Activated CD8-positive, alpha-beta T cell treated with anti-CD3 and anti-CD28 coated beads for 36 hours (primary cell): ENCODE measurements around the gene NAA25. TPM values are rescaled to one million over a fixed set of nuclear protein-coding genes. Genes with fewer than 3 reads are reported as not detected.

ENCODE experiments used
- ATAC-seq: fragments of 200-7000 bp; cut with Tn5 transposase; one replicate; pipeline ENCODE4 v1.10.0; 2021; ENCODE audit warnings: mild to moderate bottlenecking, moderate library complexity
- CTCF ChIA-PET: fragments of 350-600 bp; sonication (Branson Sonifier 250); formaldehyde crosslinking; loops from one replicate; lab custom pipeline; 2021; ENCODE audit warnings: antibody characterized with exemption; lab: Charles Lee
- POLR2A ChIA-PET: fragments of 350-600 bp; sonication (Branson Sonifier 250); formaldehyde crosslinking; loops from one replicate; lab custom pipeline; 2021; ENCODE audit warnings: antibody characterized with exemption; lab: Charles Lee
- DNase-seq: peaks from one replicate; pipeline ENCODE4 v3.0.0-alpha.2; 2020
- H3K27ac Mint-ChIP-seq: one replicate; pipeline ENCODE4 v1.8.0; 2021; ENCODE audit warnings: mild to moderate bottlenecking, mixed read lengths
- H3K27me3 Mint-ChIP-seq: one replicate; pipeline ENCODE4 v1.8.0; 2021; ENCODE audit warnings: mixed read lengths
- H3K36me3 Mint-ChIP-seq: one replicate; pipeline ENCODE4 v1.8.0; 2021; ENCODE audit warnings: low read depth, mixed read lengths
- H3K4me1 Mint-ChIP-seq: one replicate; pipeline ENCODE4 v1.8.0; 2021; ENCODE audit warnings: low read depth, mixed read lengths
- H3K4me3 Mint-ChIP-seq: one replicate; pipeline ENCODE4 v1.8.0; 2021; ENCODE audit warnings: mild to moderate bottlenecking, moderate library complexity, mixed read lengths
- H3K9me3 Mint-ChIP-seq: one replicate; pipeline ENCODE4 v1.8.0; 2021; ENCODE audit warnings: mixed read lengths
- CTCF ChIP-seq: fragments of 200-600 bp; IDR thresholded peaks from one replicate; pipeline ENCODE4 v1.8.0; 2022; ENCODE audit warnings: antibody characterized with exemption, mild to moderate bottlenecking
- intact Hi-C: fragments of 100-400 bp; cut with micrococcal nuclease; formaldehyde crosslinking; loops from one replicate; pipeline ENCODE4 v1.10.0; 2022
- total RNA-seq, 2 experiments: library from RNA; stranded (reverse); gene quantifications; one replicate each; pipeline ENCODE4 v1.2.3, GENCODE V29; 2021

Gene NAA25
- total RNA-seq, 2 experiments from 2014 or later, result 46.0 to 48.3 TPM

GRCh38 chr12:112117685-112118084, 9.1 kb upstream of the NAA25 start:
- POLR2A ChIA-PET, result interaction anchor here (0.5 to 7.6 kb wide), 3 partner anchors 7 to 10 kb away, joined by 3 to 67 read pairs (median 10); partner anchors contain the start of genes NAA25 and TRAFD1
- intact Hi-C loops, result no loop called here
- DNase-seq (no peak), ATAC-seq (no peak)
- Mint-ChIP-seq H3K27me3 (no peaks in the 10 kb centered on the region), H3K27ac (no peak overlapping the region), H3K4me1 (peaks cover 12% of the 10 kb centered on the region), H3K4me3 (no peak overlapping the region), H3K9me3 (no peaks in the 10 kb centered on the region), H3K36me3 (no peaks in the 10 kb centered on the region)
- no peak for TF ChIP-seq CTCF
- CTCF ChIA-PET, result no interaction called here

DNA sequence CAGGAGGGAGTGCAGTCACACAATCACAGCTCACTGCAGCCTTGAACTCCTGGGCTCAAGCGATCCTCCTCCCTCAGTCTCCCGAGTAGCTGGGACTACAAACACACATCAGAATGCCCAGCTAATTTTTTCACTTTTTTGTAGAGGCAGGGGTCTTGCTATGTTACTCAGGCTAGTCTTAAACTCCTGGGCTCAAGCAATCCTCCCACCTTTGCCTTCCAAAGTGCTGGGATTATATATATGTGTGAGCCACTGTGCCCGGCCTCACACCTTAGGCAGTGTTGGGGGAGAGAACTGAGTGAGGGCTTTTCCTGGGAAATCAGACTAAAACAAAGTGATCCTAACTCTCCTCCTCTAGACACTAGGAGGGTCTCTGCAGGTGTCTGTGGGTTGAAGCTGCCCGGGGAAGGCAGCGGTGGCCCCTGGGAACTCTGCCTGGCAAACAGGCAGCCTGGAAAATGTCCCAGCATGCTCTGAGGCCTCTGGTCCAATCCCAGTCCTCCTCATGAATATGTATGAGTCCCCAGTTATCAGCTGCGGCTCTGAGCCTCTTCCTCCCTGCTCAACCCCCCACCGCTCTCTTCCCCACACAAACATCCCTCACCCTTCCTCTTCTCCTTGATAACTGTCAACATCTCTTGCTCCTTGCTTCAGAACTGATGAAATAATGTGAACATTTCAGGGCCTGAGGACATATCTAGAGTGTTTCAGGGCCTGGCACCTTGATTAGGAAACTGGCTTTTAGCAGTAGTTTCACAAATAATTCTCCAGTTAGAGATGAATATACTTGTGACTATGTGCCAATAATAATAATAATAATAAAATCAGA, 7.9 kb upstream of the NAA25 start:
- no peaks in the 10 kb centered on the region for H3K9me3 Mint-ChIP-seq
- no peak for TF ChIP-seq CTCF
- peak; percentile 26 for DNase-seq
- ChIA-PET POLR2A (interaction anchor here (1.6 to 7.6 kb wide), 3 partner anchors 8 to 14 kb away, joined by 5 to 67 read pairs (median 10); partner anchors contain the start of genes NAA25 and TRAFD1), CTCF (interaction anchor here (1.0 to 2.1 kb wide), 2 partner anchors 9 to 25 kb away, joined by 3 to 8 read pairs; partner anchors contain the start of gene TRAFD1)
- H3K36me3 Mint-ChIP-seq, result no peaks in the 10 kb centered on the region
- no peak overlapping the region for H3K4me3 Mint-ChIP-seq
- H3K27ac Mint-ChIP-seq, result peak overlapping the region; percentile 47
- peak; percentile 78 for ATAC-seq
- intact Hi-C loops, result no loop called here
- peaks cover 20% of the 10 kb centered on the region for H3K4me1 Mint-ChIP-seq
- H3K27me3 Mint-ChIP-seq, result no peaks in the 10 kb centered on the region

DNA sequence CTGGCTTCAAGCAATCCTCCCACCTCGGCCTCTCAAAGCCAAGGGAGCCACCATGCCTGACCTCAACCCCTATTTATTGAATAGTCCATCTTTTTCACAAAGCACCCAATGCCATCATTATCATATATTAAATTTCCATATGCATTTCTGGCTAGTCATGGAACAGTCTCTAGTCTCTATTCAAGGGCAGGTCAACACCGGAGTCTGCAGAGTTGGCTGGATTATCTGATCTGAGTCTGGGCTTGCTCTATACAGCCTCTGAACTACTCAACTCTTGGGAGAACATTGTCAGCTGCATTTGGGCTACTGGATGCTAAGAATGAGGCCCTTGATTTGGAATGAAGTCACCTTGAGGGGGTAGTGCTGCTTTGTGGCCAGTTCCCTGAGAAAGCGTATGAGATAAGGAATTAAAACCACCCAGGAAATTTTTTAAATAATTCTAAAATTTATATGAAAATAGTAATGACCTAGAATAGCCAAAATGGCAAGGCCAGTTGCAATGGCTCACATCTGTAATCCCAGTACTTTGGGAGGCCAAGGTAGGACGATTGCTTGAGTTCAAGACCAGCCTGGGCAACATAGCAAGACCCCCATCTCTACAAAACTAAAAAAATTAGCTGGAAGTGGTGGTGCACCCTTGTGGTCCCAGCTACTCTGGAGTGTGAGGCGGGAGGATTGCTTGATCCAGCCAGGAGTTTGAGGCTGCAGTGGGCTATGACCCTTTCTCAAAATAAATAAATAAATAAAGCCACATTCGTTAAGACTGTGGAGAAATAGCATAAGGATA, 6.9 kb upstream of the NAA25 start:
- Mint-ChIP-seq H3K36me3 (no peaks in the 10 kb centered on the region), H3K9me3 (no peaks in the 10 kb centered on the region), H3K4me3 (no peak overlapping the region), H3K27me3 (no peaks in the 10 kb centered on the region), H3K27ac (no peak overlapping the region), H3K4me1 (peaks cover 22% of the 10 kb centered on the region)
- ChIA-PET POLR2A (interaction anchor here (1.6 to 7.6 kb wide), 3 partner anchors 7 to 15 kb away, joined by 5 to 67 read pairs (median 10); partner anchors contain the start of genes NAA25 and TRAFD1), CTCF (interaction anchor here (2.1 kb wide), 1 partner anchor 10 kb away, joined by 8 read pairs; the partner anchor contains the start of gene TRAFD1)
- DNase-seq, result no peak
- ATAC-seq, result no peak
- no peak for TF ChIP-seq CTCF
- intact Hi-C loops, result no loop called here

DNA sequence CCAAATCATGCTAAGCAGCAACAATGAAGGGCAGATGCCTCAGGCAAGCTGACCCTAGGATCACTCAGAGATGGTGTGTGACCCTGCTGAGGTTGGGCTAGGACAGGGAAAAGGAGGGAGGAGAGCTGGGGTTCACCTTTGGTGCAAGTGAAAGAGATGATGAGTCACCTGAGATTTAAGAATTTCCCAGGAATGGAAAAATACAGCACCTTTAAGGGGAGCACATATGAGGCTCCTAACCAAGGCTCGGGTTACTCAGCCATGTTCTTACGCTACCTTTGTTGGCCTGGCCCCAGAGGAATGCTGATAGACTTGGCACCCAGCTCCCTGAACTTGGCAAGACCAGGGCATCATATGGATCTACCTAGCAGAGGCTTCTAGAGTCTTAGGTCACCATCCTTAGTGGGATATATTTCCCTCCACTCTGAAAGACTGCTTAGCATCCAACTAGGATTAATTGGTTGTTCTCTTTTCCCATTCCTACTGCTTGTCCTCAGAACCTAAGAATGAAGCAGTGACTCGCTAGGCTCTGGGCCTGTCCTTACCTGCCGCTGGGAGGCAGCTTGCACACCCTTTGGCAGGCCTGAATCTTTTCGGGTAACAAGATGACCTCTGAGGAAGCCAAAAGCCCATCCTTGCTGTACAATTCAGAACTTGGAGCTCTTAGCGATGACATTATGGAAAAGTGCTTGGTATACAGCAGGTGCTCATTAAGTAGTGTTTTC, 4.0 kb upstream of the NAA25 start:
- peak; percentile 11 for DNase-seq
- ChIA-PET CTCF (interaction anchor here (1.1 to 1.8 kb wide), 2 partner anchors 9 to 18 kb away, joined by 4 read pairs; no protein-coding TSS in a partner anchor), POLR2A (interaction anchor here (0.6 to 7.6 kb wide), 3 partner anchors 12 to 263 kb away, joined by 3 to 67 read pairs (median 5); partner anchors contain the start of gene TRAFD1)
- intact Hi-C loops, result no loop called here
- Mint-ChIP-seq H3K36me3 (peaks cover 1% of the 10 kb centered on the region), H3K27me3 (no peaks in the 10 kb centered on the region), H3K9me3 (no peaks in the 10 kb centered on the region), H3K27ac (peak overlapping the region; percentile 7), H3K4me3 (no peak overlapping the region), H3K4me1 (peaks cover 29% of the 10 kb centered on the region)
- no peak for TF ChIP-seq CTCF
- ATAC-seq, result no peak
